Neural crest cell (in vitro differentiated cells): ENCODE data around the gene TSPYL1. TPM values are rescaled to one million over a fixed set of nuclear protein-coding genes. Genes with fewer than 3 reads are reported as not detected.

Experiments
- DNase-seq: peaks from one replicate; pipeline ENCODE4 v3.0.0; 2021; ENCODE audit warnings: low read depth, mixed read lengths, low spot score
- H3K27ac Mint-ChIP-seq: one replicate; pipeline ENCODE4 v1.8.0; 2021; ENCODE audit warnings: mild to moderate bottlenecking, mixed read lengths; ENCODE audit not compliant: unreplicated experiment
- H3K27me3 Mint-ChIP-seq: 2 replicates; pipeline ENCODE4 v1.8.0; 2021; ENCODE audit warnings: low read depth, mild to moderate bottlenecking, mixed read lengths
- H3K36me3 Mint-ChIP-seq: 2 replicates; pipeline ENCODE4 v1.8.0; 2021; ENCODE audit warnings: low read depth, mild to moderate bottlenecking, mixed read lengths
- H3K4me1 Mint-ChIP-seq: 2 replicates; pipeline ENCODE4 v1.8.0; 2021; ENCODE audit warnings: mixed read lengths
- H3K4me3 Mint-ChIP-seq: one replicate; pipeline ENCODE4 v1.8.0; 2021; ENCODE audit warnings: mild to moderate bottlenecking, mixed read lengths
- H3K9me3 Mint-ChIP-seq: 2 replicates; pipeline ENCODE4 v1.8.0; 2021; ENCODE audit warnings: mixed read lengths
- CTCF ChIP-seq: fragments of 200-600 bp; sonication (generic); conservative IDR thresholded peaks from 2 replicates; pipeline ENCODE4 v1.5.0; 2021; ENCODE audit warnings: antibody characterized with exemption, mild to moderate bottlenecking
- total RNA-seq: library from RNA; stranded (reverse); gene quantifications from 2 replicates; pipeline ENCODE4 v1.2.1, GENCODE V29; 2021

TSPYL1 gene
- total RNA-seq, 1 donor from 2014 or later, result 57.7 TPM

- H3K9me3 Mint-ChIP-seq, result peaks cover 4% of the 10 kb centered on the region
- no peak overlapping the region for H3K4me3 Mint-ChIP-seq
- no peaks in the 10 kb centered on the region for H3K27me3 Mint-ChIP-seq
- H3K4me1 Mint-ChIP-seq, result peaks cover 16% of the 10 kb centered on the region
- DNase-seq, result no peak
- H3K36me3 Mint-ChIP-seq, result peaks cover 6% of the 10 kb centered on the region
- no peak overlapping the region for H3K27ac Mint-ChIP-seq
- no peak for TF ChIP-seq CTCF
Observed at GRCh38 chr6:116298273-116298672, 18.5 kb upstream of the TSPYL1 start.

- Mint-ChIP-seq H3K36me3 (peaks cover 3% of the 10 kb centered on the region), H3K4me1 (no peaks in the 10 kb centered on the region), H3K27me3 (no peaks in the 10 kb centered on the region), H3K4me3 (no peak overlapping the region), H3K9me3 (no peaks in the 10 kb centered on the region), H3K27ac (no peak overlapping the region)
- no peak for DNase-seq
- TF ChIP-seq CTCF, result no peak
Observed at GRCh38 chr6:116292553-116292952, 12.8 kb upstream of the TSPYL1 start.

GRCh38 chr6:116291701-116292396, 12.1 kb upstream of the TSPYL1 start:
- H3K4me1 Mint-ChIP-seq, result no peaks in the 10 kb centered on the region
- no peaks in the 10 kb centered on the region for H3K9me3 Mint-ChIP-seq
- DNase-seq, result no peak
- H3K36me3 Mint-ChIP-seq, result peaks cover 3% of the 10 kb centered on the region
- TF ChIP-seq CTCF, result no peak
- no peak overlapping the region for H3K27ac Mint-ChIP-seq
- H3K4me3 Mint-ChIP-seq, result no peak overlapping the region
- H3K27me3 Mint-ChIP-seq, result no peaks in the 10 kb centered on the region

GRCh38 chr6:116290799-116291198, 11.1 kb upstream of the TSPYL1 start:
- Mint-ChIP-seq H3K27ac (no peak overlapping the region), H3K4me1 (no peaks in the 10 kb centered on the region), H3K9me3 (no peaks in the 10 kb centered on the region), H3K27me3 (no peaks in the 10 kb centered on the region), H3K4me3 (no peak overlapping the region), H3K36me3 (peaks cover 3% of the 10 kb centered on the region)
- TF ChIP-seq CTCF, result no peak
- DNase-seq, result no peak

GRCh38 chr6:116289876-116290275, 10.1 kb upstream of the TSPYL1 start:
- no peak for DNase-seq
- peaks cover under 1% of the 10 kb centered on the region for H3K36me3 Mint-ChIP-seq
- no peaks in the 10 kb centered on the region for H3K4me1 Mint-ChIP-seq
- TF ChIP-seq CTCF, result no peak
- H3K9me3 Mint-ChIP-seq, result no peaks in the 10 kb centered on the region
- H3K27me3 Mint-ChIP-seq, result no peaks in the 10 kb centered on the region
- no peak overlapping the region for H3K4me3 Mint-ChIP-seq
- H3K27ac Mint-ChIP-seq, result no peak overlapping the region
